GM13976 (cell line): ENCODE data around the gene TREML2.

Source experiments
- DNase-seq: peaks from one replicate; pipeline ENCODE4 v3.0.0; 2012; ENCODE audit warnings: low spot score
- in situ Hi-C: fragments of 300-500 bp; cut with MboI; formaldehyde crosslinking; loops from one replicate; pipeline ENCODE4 v1.12.0; 2022; ENCODE audit warnings: low sequenced_read_pairs, mixed read lengths, inconsistent platforms; ENCODE audit not compliant: unreplicated experiment
- TF ChIP-seq, protein P1 (sequence below): IDR thresholded peaks from 2 replicates; pipeline ENCODE4 v1.5.1; 2012; ENCODE audit warnings: borderline replicate concordance, mild to moderate bottlenecking; ENCODE audit not compliant: insufficient read depth; ENCODE audit errors: extremely low read depth, missing control alignments, control extremely low read depth

Gene TREML2

DNA sequence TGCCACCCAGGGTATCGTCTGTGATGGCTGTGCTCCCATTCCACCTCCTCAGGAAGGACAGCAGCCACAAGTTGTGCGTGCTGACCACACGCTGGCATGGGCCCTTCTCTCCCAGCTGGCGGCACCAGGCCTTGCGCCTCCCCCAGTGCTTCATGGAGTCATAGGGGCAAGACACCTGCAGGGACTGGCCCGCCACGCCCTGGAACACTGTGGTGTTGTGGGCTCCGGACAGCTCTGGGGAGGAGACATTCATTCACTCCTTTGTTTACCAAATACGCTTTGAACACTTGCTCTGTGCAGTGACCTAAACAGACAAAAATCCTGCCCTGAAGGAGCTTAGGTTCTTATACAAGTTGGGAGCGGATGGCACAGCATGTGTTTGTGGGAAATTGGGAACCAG, 39.6 kb downstream of the TREML2 start:
- TF ChIP-seq, protein P1, sequence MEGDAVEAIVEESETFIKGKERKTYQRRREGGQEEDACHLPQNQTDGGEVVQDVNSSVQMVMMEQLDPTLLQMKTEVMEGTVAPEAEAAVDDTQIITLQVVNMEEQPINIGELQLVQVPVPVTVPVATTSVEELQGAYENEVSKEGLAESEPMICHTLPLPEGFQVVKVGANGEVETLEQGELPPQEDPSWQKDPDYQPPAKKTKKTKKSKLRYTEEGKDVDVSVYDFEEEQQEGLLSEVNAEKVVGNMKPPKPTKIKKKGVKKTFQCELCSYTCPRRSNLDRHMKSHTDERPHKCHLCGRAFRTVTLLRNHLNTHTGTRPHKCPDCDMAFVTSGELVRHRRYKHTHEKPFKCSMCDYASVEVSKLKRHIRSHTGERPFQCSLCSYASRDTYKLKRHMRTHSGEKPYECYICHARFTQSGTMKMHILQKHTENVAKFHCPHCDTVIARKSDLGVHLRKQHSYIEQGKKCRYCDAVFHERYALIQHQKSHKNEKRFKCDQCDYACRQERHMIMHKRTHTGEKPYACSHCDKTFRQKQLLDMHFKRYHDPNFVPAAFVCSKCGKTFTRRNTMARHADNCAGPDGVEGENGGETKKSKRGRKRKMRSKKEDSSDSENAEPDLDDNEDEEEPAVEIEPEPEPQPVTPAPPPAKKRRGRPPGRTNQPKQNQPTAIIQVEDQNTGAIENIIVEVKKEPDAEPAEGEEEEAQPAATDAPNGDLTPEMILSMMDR: no peak
- no peak for DNase-seq
- in situ Hi-C loops: no loop called here

DNA sequence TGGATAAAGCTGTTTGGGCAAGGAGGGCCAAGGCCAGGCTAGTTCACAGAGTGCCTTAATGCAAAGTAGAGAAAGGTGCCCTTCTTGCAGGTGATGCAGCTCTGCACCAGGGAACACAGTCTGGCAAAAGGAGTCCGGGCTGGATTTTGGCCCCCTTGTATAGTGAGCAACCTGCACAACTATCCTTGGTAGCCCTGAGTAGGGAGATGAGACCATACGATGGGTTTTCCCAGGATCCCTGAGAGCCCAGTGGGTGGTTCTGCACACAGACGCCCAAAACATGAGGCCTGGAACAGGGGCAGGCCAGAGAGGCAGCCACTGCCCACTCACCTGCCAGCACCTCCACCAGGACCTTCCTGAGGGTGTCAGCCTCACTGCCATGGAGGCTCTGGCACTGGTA, 40.0 kb downstream of the TREML2 start:
- TF ChIP-seq, protein P1: no peak
- in situ Hi-C loops: no loop called here
- DNase-seq: no peak

DNA sequence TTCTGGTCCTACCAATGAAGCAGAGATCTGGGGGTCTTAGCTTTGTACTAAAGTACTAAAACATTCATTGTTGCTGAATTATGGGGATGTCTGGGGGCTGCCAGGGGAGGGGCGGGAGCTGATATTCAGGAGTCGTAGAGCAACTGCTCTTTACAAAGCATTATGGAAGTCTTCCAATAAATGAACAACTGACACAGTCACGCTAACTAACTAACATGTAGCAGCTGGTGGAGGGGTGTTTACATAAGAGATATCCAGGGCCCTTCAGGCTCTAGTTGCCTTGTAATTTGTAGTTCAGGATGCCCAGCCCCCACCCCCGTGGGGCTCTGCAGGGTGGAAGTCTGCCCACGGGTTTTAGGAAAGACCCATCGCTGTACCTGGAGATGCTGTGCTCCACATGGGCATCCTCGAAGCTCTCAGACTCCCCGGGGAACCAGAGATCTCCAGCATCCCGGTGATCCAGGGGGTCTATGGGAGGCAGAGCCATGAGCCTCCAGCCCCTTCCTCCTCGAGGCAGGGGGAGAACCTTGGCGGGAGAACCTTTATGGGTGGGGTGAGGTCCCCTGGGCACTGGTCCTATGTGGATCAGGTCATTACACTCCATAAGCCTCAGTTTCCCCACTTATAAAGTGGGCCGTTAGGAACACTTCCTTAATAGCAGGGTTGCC, 41.4 kb downstream of the TREML2 start:
- TF ChIP-seq, protein P1: no peak
- no peak for DNase-seq
- in situ Hi-C loops: no loop called here

DNA sequence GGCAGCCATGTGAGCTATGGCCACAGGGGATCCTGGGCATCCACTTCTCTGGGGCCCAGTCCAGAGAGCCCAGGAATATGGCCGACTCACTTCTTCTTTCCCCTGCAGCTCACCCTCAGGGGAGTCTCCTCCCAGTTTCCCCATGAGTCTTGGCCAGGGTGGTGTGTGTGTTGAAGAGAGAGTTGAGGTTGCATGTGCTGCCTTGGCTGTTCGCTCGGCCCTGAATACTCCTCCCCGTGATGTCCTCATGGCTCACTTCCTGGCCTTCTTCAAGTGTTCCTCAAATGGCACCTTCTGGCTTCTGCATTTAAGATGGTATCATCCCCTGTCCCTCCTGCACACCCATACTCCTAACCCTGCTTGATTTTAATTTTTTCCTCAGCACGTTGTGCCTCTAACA, 43.6 kb downstream of the TREML2 start:
- DNase-seq: no peak
- TF ChIP-seq, protein P1: no peak
- in situ Hi-C loops: no loop called here

DNA sequence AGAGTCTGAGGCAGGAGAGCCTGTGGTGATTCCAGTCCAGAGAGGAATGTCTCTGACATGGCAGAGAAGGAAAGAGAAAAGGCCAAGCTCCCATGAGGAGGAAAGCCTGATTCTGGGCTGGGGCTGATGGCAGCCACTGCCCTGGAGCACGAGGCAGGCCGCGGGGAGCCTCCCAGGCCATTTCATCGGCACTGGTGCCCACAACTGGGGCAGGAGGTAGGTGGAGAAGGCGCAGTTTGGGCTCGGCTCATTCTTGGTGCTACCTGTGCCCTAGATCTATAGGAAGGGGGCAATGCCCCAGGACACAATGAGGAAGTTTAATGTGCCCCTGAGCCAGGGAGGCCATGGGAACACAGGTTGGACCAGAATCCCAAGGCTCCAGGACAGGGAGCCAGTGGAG, 44.2 kb downstream of the TREML2 start:
- no peak for DNase-seq
- TF ChIP-seq, protein P1: no peak
- in situ Hi-C loops: no loop called here

DNA sequence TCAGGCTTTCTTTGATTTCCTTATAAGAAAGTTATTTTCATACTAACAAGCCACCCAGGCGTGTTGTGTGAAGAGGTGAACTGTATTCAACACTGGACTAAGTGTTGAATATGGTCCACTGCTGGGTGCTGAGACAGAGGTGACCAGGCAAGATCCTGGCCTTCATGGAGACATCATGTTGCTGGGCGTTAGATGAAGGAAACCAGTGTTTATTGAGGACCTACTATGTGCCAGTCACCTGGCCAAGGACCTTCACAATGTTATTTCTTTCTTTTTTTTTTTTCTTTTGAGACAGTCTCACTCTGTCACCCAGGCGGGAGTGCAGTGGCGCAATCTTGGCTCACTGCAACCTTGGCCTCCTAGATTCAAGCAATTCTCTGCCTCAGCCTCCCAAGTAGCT, 44.9 kb downstream of the TREML2 start:
- in situ Hi-C loops: no loop called here
- DNase-seq: no peak
- TF ChIP-seq, protein P1: no peak
